HG03066 (cell line): ENCODE data around the gene SSPN.
"Not testable (repeated sequence)": the region's sequence is repeated elsewhere in the genome, so short reads cannot be mapped to it uniquely, and the experiment has no call there.

ENCODE experiments used
- ATAC-seq: cut with Tn5 transposase; IDR thresholded peaks from one replicate; pipeline ENCODE4 v1.9.1; 2021; ENCODE audit warnings: low read depth; ENCODE audit not compliant: unreplicated experiment

SSPN gene

GRCh38 chr12:26226629-26227360 is 31.4 kb downstream of the SSPN start:
- ATAC-seq = no peak

GRCh38 chr12:26227361-26227745 is 32.0 kb downstream of the SSPN start:
- no peak for ATAC-seq

- ATAC-seq = no peak
Measured at GRCh38 chr12:26229910-26230309, 34.5 kb downstream of the SSPN start.

- no peak for ATAC-seq
Measured at GRCh38 chr12:26231470-26231869, 36.1 kb downstream of the SSPN start.

- no peak for ATAC-seq
Measured at GRCh38 chr12:26231921-26232320, 36.5 kb downstream of the SSPN start.

GRCh38 chr12:26233631-26234030 is 38.3 kb downstream of the SSPN start:
- ATAC-seq = no peak

- ATAC-seq = not testable (repeated sequence)
Measured at GRCh38 chr12:26235465-26235864, 40.1 kb downstream of the SSPN start.

GRCh38 chr12:26238341-26239121 is 43.2 kb downstream of the SSPN start:
- ATAC-seq = no peak

- no peak for ATAC-seq
Measured at GRCh38 chr12:26239122-26239851, 43.9 kb downstream of the SSPN start.

- no peak for ATAC-seq
Measured at GRCh38 chr12:26239852-26240815, 44.8 kb downstream of the SSPN start.

GRCh38 chr12:26241080-26241479 is 45.7 kb downstream of the SSPN start:
- no peak for ATAC-seq

- ATAC-seq = no peak
Measured at GRCh38 chr12:26242683-26243082, 47.3 kb downstream of the SSPN start.

GRCh38 chr12:26244503-26244902 is 49.1 kb downstream of the SSPN start:
- ATAC-seq = no peak

- no peak for ATAC-seq
Measured at GRCh38 chr12:26245175-26245942, 50.0 kb downstream of the SSPN start.

- ATAC-seq = no peak
Measured at GRCh38 chr12:26246483-26247164, 51.3 kb downstream of the SSPN start.

- ATAC-seq = no peak
Measured at GRCh38 chr12:26247873-26248272, 52.5 kb downstream of the SSPN start.

- no peak for ATAC-seq
Measured at GRCh38 chr12:26250801-26251200, 55.4 kb downstream of the SSPN start.

GRCh38 chr12:26251600-26251999 is 56.2 kb downstream of the SSPN start:
- no peak for ATAC-seq

- no peak for ATAC-seq
Measured at GRCh38 chr12:26252946-26253345, 57.6 kb downstream of the SSPN start.
